Islet precursor cell (in vitro differentiated cells): ENCODE results near the gene TCP11.

Experiments
- DNase-seq: peaks from one replicate; pipeline ENCODE4 v3.0.0-alpha.2; 2018

The TCP11 gene

DNA sequence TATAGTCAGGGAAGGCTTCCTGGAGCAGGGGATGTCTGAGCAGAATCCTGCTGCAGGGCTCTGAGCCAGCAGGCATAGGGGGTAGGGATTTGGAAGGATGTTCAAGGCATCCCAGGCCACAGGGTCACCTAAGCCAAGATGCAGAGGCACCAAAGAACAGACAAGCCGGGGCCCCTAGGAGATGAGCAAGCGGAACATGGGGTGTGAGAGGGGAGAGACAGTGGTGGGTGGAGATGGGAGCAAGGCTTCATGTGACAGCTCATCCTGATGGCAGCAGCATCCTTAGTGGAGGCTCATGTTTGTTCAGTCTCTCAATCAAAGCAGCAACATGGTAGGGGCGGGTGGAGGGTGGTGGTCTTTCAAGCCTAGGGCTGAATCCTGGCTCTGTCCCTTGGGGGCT lies 29.8 kb upstream of the TCP11 start:
- peak; percentile 30 for DNase-seq

DNA sequence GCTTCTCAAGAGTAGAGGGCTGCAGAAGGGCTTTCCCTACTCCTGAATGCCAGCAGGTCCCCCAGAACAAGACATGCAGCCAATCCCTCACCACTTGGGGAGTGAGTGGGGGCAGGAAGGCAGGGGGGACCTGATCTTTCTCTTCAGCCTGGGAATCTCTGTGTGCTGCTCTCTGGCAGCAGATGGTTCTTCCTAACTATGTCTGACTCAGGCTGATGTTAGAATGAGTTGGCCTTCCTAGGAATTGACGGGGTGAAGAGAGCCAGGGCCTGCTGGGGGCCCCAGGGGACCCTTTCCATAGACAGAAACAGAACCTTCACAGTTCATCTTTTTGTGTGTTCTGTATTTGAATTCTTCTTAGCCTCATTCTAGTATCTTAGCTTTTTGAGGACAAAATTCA lies 29.0 kb upstream of the TCP11 start:
- peak; percentile 24 for DNase-seq

GRCh38 chr6:35168461-35168861 lies 27.3 kb upstream of the TCP11 start:
- peak; percentile 59 for DNase-seq

DNA sequence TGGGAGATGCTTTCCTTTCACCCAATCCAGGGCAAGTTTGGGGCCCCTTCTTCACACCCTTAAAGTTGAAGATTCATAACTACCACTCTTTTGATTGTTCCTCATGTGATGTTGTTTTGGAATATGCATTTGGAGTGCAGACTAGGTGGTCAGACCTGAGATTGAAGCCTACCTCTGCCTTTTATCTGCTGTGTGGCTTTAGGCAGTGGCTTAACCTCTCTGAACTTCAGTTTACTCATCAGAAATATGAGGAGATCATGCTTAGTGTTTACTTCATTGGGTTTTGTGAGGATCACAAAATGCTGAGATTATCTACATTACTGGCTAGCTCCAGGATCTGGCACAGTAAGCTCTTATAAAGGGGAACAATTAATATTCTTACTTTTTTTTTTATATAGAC lies 26.4 kb upstream of the TCP11 start:
- DNase-seq: no peak

DNA sequence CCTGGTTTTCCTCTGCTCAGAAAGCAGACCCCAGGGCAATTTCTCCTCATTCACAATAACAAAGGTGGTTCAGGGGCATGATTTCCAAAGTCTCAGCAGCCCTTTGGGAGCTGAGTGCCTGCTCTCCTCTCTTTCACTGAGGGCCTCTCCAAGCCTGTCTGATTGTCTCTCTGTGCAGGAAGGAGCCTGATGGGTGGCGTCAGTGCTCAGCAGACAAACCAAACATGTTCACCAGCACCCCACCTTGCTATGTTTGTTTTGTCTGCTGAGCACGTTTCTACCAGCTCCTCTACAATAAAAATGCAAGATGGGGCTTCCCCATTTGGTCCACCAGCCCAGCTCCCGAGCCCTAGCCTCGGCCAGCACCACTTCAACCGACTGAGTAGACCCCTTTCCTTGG lies 25.4 kb upstream of the TCP11 start:
- peak; percentile 23 for DNase-seq

- no peak for DNase-seq
Observed at GRCh38 chr6:35166116-35166515, 25.0 kb upstream of the TCP11 start.

GRCh38 chr6:35165630-35166071 lies 24.5 kb upstream of the TCP11 start:
- DNase-seq: peak; percentile 29

- DNase-seq: peak; percentile 38
Observed at GRCh38 chr6:35164868-35165267, 23.7 kb upstream of the TCP11 start.

GRCh38 chr6:35164277-35164676 lies 23.1 kb upstream of the TCP11 start:
- DNase-seq: no peak

GRCh38 chr6:35163836-35164235 lies 22.7 kb upstream of the TCP11 start:
- DNase-seq: no peak

DNA sequence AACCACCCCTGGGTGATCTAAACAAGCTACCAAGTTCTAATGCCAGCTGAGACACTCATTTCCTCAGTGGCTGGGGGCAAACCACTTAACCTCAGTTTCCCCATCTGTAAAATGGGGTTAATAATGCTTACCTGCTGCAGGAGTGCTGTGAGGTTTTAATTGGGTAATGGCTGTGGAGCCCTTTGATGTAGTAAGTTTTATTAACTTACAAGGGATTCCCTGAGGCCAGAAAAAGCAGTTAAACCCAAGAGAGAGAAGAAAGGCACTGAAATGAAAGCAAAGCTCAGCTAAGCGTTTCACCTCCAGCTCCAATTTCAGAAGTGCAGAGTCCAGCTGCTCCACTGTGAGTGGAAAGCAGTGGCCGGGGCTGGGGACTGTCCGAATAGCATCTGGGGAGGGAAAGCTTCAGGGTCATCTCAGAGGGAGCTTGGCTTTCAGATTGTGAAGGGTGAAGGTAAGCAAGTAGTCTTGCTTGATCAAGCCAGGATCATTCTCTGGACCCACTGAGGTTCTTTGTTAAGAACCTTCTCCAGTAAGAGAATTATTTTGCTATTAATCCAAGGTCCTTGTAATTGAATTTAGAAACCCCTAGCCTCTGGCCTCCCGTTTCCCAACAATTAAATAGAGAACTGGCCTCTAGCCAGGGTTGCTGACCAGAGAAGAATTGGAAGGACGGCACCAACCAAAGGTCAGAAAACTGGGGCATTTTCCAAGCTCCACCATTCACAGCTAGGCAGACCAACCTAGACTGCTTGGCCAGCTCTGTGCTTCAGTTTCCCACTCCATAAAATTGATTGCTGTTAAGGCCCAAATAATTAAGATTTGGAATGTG lies 20.9 kb upstream of the TCP11 start:
- DNase-seq: peak; percentile 48

DNA sequence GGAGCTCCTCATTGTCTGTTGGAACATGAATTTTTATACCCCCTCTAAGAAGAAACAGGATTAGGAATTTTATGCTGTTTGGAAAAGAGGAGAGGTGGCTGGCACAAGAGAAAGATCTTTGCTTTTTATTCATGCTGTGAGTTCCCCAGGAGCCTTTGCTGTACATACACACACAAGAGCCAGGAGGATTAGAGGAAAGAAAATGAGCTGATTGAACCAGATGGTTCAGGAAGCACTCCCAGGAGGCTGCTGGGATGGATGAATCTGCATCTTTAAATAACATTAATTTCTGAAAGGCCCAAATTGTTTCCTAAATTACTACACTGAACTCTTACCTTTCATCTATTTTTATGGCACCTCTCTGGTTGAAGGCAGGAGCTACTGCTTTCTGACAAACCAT lies 20.1 kb upstream of the TCP11 start:
- no peak for DNase-seq

- DNase-seq: no peak
Observed at GRCh38 chr6:35160642-35161041, 19.5 kb upstream of the TCP11 start.

- DNase-seq: no peak
Observed at GRCh38 chr6:35158520-35158919, 17.4 kb upstream of the TCP11 start.

DNA sequence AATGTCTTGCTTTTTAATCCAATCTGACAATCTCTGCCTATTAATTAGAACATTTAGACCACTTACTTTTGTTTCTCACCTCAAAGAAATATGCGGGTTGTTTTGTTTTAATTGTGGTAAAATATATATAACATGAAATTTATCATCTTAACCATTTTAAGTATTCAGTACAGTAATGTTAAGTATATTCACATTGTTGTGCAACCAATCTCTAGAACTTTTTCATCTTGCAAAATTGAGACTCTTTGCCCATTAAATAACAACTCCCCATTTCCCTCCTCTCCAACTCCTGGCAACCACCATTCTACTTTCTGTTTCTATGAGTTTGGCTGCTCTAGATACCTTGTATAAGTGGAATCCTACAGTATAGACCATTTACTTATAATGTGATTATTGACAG lies 13.8 kb upstream of the TCP11 start:
- DNase-seq: no peak

- DNase-seq: no peak
Observed at GRCh38 chr6:35154262-35154661, 13.1 kb upstream of the TCP11 start.

GRCh38 chr6:35152067-35152707 lies 11.0 kb upstream of the TCP11 start:
- DNase-seq: no peak

- DNase-seq: no peak
Observed at GRCh38 chr6:35151466-35151865, 10.3 kb upstream of the TCP11 start.

- DNase-seq: no peak
Observed at GRCh38 chr6:35149891-35150566, 8.9 kb upstream of the TCP11 start.

DNA sequence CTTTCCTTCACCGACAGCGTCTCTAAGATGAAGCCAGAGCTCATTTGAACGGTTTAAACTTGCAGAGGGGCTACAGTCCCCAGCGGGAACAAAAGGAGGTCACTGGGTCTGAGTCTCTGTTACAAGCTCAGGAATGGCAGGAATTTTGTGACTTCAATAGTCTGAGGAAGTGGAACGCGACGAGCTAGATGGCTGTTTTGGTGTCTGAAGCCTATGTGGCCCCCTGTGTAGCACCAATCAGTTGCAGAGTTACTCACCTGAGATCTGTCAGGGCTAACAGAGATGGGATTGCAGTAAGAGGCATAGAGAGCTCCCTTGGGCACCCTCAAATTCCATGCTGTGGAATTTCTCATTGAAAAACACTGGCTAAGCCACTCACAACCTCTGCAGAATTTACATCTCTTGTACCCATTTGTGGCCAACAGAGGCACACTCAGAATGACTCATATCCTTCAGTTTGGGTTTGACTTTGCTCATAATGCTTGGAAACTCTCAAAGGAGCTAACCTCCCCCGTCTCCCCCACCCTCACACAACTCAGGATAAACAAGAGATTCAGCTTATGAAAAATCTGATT lies 7.1 kb upstream of the TCP11 start:
- DNase-seq: peak; percentile 94

GRCh38 chr6:35147486-35147885 lies 6.3 kb upstream of the TCP11 start:
- DNase-seq: no peak

GRCh38 chr6:35147026-35147425 lies 5.9 kb upstream of the TCP11 start:
- DNase-seq: no peak

DNA sequence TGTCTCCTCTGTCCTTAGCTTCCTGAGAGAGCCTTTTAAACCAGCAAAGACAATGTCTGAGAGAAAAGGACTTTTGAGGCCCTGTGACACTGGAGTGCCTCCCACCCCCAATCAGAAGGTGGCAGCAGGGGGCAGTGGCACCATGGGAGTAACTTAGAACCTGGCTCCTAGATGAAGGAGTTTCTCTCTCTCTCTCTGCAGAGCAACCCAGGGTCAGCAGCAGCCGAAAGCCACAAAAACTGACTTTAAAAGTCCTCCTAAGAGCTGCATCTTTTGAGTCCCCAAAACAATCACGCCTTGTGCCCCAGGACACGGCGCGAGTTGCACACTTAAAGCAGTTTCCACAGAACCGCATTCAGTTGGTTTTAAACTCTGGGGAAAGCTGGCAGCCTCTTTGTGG lies 5.3 kb upstream of the TCP11 start:
- peak; percentile 82 for DNase-seq

DNA sequence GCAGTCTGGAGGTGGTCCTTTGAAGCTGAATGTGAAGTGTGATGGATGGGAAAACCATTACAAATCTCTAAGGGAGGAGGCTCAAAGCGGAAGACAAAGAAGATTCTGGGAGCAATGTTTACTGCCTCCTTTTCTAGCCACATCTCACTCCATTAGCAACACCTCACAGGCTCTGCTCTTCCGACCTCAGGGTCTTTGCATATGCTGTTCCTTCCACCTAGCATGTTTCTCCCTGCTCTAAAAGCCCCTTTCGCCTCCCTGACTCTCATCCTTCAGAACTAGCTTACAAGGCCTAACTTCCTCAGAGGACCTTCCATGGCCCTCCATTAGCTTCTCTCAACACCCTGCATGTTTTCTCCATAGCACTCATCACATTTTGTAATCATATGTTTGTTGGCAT lies 4.6 kb upstream of the TCP11 start:
- DNase-seq: no peak
